OCI-LY7 (cell line): ENCODE measurements around the gene FABP1. TPM values are rescaled to one million over a fixed set of nuclear protein-coding genes. Genes with fewer than 3 reads are reported as not detected.

Experiments
- BruUV-seq: library from RNA; stranded (reverse); fragments of 400-500 nt; replicated peaks from 2 replicates; lab custom pipeline; 2021; lab: Mats Ljungman, UMichigan
- CTCF ChIA-PET: fragments of 300-600 bp; sonication (Branson Sonifier 250); formaldehyde crosslinking; loops from one replicate; lab custom pipeline; 2022; ENCODE audit warnings: antibody characterized with exemption; ENCODE audit not compliant: unreplicated experiment; lab: Charles Lee
- POLR2A ChIA-PET: fragments of 300-600 bp; sonication (Branson Sonifier 250); formaldehyde crosslinking; loops from one replicate; lab custom pipeline; 2022; ENCODE audit warnings: antibody characterized with exemption; lab: Charles Lee
- DNase-seq: peaks from one replicate; pipeline ENCODE4 v3.0.0-alpha.2; 2015; ENCODE audit warnings: low spot score
- H2AFZ ChIP-seq: fragments of 200-600 bp; sonication (generic), shearing (Covaris generic); 2 replicates; pipeline ENCODE4 v1.6.1; 2014; ENCODE audit warnings: mild to moderate bottlenecking, antibody characterized with exemption, low read length, moderate library complexity
- H3K27ac ChIP-seq: fragments of 200-600 bp; sonication (generic); 2 replicates; pipeline ENCODE4 v1.5.1; 2014; ENCODE audit warnings: mixed run types, low read depth, mild to moderate bottlenecking, moderate library complexity, low read length, inconsistent platforms; ENCODE audit not compliant: poor library complexity, severe bottlenecking
- H3K36me3 ChIP-seq: fragments of 200-600 bp; sonication (generic); 2 replicates; pipeline ENCODE4 v1.6.1; 2014; ENCODE audit warnings: mild to moderate bottlenecking, antibody characterized with exemption, low read length, moderate library complexity, mixed read lengths; ENCODE audit not compliant: insufficient read depth
- H3K4me1 ChIP-seq: fragments of 200-600 bp; sonication (generic); 2 replicates; pipeline ENCODE4 v1.5.1; 2014; ENCODE audit warnings: mild to moderate bottlenecking, low read length; ENCODE audit not compliant: insufficient read depth, poor library complexity, severe bottlenecking
- H3K4me2 ChIP-seq: fragments of 200-600 bp; sonication (generic); 2 replicates; pipeline ENCODE4 v1.6.1; 2014; ENCODE audit warnings: mild to moderate bottlenecking, low read length
- H3K4me3 ChIP-seq: fragments of 200-600 bp; sonication (generic); 2 replicates; pipeline ENCODE4 v1.5.1; 2014; ENCODE audit warnings: mild to moderate bottlenecking, low read depth, low read length; ENCODE audit not compliant: poor library complexity, severe bottlenecking
- H3K79me2 ChIP-seq: fragments of 200-600 bp; sonication (generic); 2 replicates; pipeline ENCODE4 v1.6.1; 2016; ENCODE audit warnings: low read depth, mild to moderate bottlenecking, low read length, moderate library complexity, mixed read lengths; ENCODE audit not compliant: insufficient read depth
- H3K9me2 ChIP-seq: fragments of 200-600 bp; sonication (generic); 2 replicates; pipeline ENCODE4 v1.6.1; 2016; ENCODE audit warnings: mild to moderate bottlenecking, low read length, mixed read lengths; ENCODE audit not compliant: insufficient read depth
- H3K9me3 ChIP-seq: fragments of 200-600 bp; sonication (generic); 2 replicates; pipeline ENCODE4 v1.6.1; 2014; ENCODE audit warnings: mild to moderate bottlenecking, mixed run types, low read length, mixed read lengths
- H4K20me1 ChIP-seq: fragments of 200-600 bp; sonication (generic); 2 replicates; pipeline ENCODE4 v1.6.1; 2014; ENCODE audit warnings: mild to moderate bottlenecking, antibody characterized with exemption, low read length, moderate library complexity, mixed read lengths; ENCODE audit not compliant: insufficient read depth
- EZH2phosphoT487 ChIP-seq: fragments of 200-600 bp; sonication (generic); IDR thresholded peaks from 2 replicates; pipeline ENCODE4 v1.6.1; 2018; ENCODE audit warnings: low read depth, borderline replicate concordance, mild to moderate bottlenecking, mixed run types, antibody characterized with exemption, low read length, moderate library complexity, mixed read lengths
- intact Hi-C: fragments of 100-400 bp; cut with micrococcal nuclease; formaldehyde crosslinking; loops from one replicate; pipeline ENCODE4 v1.10.0; 2022; ENCODE audit not compliant: unreplicated experiment
- total RNA-seq, 2 experiments: library from RNA; depleted of rRNA in 1 of 2; stranded (reverse); fragments of >200 nt in 1 of 2; shearing (Covaris generic) in 1 of 2; gene quantifications; 2 replicates each; pipeline ENCODE4 v1.2.3, GENCODE V29; 2014 to 2022
- TF ChIP-seq, protein P1 (sequence below): fragments of 200-600 bp; sonication (generic); conservative IDR thresholded peaks from 2 replicates; pipeline ENCODE4 v1.5.1; 2014; ENCODE audit warnings: mild to moderate bottlenecking, antibody characterized with exemption, low read length, moderate library complexity, mixed read lengths

FABP1 gene
- total RNA-seq, 2 experiments from 2014 or later: not detected

GRCh38 chr2:88116669-88117432, 11.0 kb downstream of the FABP1 start:
- H3K4me1 ChIP-seq: no peaks in the 10 kb centered on the region
- no TSS peak for BruUV-seq
- no peak overlapping the region for H2AFZ ChIP-seq

GRCh38 chr2:88115825-88116518, 11.9 kb downstream of the FABP1 start:
- Histone ChIP-seq H3K27ac (no peak overlapping the region), H3K36me3 (no peaks in the 10 kb centered on the region), H3K9me3 (no peaks in the 10 kb centered on the region), H3K4me3 (no peak overlapping the region), H4K20me1 (no peaks in the 10 kb centered on the region), H2AFZ (no peak overlapping the region), H3K9me2 (no peaks in the 10 kb centered on the region), H3K4me2 (no peak overlapping the region), H3K79me2 (no peaks in the 10 kb centered on the region), H3K4me1 (no peaks in the 10 kb centered on the region)
- intact Hi-C loops: no loop called here
- no TSS peak for BruUV-seq
- POLR2A ChIA-PET: interaction anchor here (0.6 kb wide), 1 partner anchor 470 kb away, joined by 3 read pairs; no protein-coding TSS in a partner anchor
- CTCF ChIA-PET: no interaction called here
- no peak for DNase-seq
- TF ChIP-seq, protein P1, sequence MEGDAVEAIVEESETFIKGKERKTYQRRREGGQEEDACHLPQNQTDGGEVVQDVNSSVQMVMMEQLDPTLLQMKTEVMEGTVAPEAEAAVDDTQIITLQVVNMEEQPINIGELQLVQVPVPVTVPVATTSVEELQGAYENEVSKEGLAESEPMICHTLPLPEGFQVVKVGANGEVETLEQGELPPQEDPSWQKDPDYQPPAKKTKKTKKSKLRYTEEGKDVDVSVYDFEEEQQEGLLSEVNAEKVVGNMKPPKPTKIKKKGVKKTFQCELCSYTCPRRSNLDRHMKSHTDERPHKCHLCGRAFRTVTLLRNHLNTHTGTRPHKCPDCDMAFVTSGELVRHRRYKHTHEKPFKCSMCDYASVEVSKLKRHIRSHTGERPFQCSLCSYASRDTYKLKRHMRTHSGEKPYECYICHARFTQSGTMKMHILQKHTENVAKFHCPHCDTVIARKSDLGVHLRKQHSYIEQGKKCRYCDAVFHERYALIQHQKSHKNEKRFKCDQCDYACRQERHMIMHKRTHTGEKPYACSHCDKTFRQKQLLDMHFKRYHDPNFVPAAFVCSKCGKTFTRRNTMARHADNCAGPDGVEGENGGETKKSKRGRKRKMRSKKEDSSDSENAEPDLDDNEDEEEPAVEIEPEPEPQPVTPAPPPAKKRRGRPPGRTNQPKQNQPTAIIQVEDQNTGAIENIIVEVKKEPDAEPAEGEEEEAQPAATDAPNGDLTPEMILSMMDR: no peak
- no peak for TF ChIP-seq EZH2phosphoT487

More at GRCh38 chr2:88116669-88117432, 11.0 kb downstream of the FABP1 start:
- no peak for TF ChIP-seq EZH2phosphoT487
- TF ChIP-seq, protein P1: no peak
- no peak overlapping the region for H3K4me3 ChIP-seq
- no peak overlapping the region for H3K4me2 ChIP-seq
- CTCF ChIA-PET: no interaction called here
- H3K9me3 ChIP-seq: no peaks in the 10 kb centered on the region
- H4K20me1 ChIP-seq: no peaks in the 10 kb centered on the region
- POLR2A ChIA-PET: interaction anchor here (0.5 kb wide), 1 partner anchor 311 kb away, joined by 3 read pairs; no protein-coding TSS in a partner anchor
- no peak overlapping the region for H3K27ac ChIP-seq
- DNase-seq: no peak
- H3K79me2 ChIP-seq: no peaks in the 10 kb centered on the region
- no peaks in the 10 kb centered on the region for H3K36me3 ChIP-seq
- no peaks in the 10 kb centered on the region for H3K9me2 ChIP-seq
- intact Hi-C loops: no loop called here

GRCh38 chr2:88114889-88115288, 13.0 kb downstream of the FABP1 start:
- Histone ChIP-seq H4K20me1 (no peaks in the 10 kb centered on the region), H3K79me2 (no peaks in the 10 kb centered on the region), H3K36me3 (no peaks in the 10 kb centered on the region), H3K4me3 (no peak overlapping the region), H3K4me2 (no peak overlapping the region), H3K4me1 (no peaks in the 10 kb centered on the region), H3K27ac (no peak overlapping the region), H3K9me3 (no peaks in the 10 kb centered on the region), H2AFZ (no peak overlapping the region), H3K9me2 (no peaks in the 10 kb centered on the region)
- CTCF ChIA-PET: no interaction called here
- no TSS peak for BruUV-seq
- no peak for TF ChIP-seq EZH2phosphoT487
- TF ChIP-seq, protein P1: no peak
- no peak for DNase-seq
- intact Hi-C loops: no loop called here
- POLR2A ChIA-PET: no interaction called here
